MM.1S (cell line): ENCODE data around the gene QPCTL.

Experiments used
- DNase-seq: peaks from one replicate; pipeline ENCODE4 v3.0.0-alpha.2; 2015
- H2AFZ ChIP-seq: fragments of 300-600 bp; sonication (generic); 2 replicates; pipeline ENCODE4 v1.6.0; 2016; ENCODE audit warnings: antibody characterized with exemption, low read length
- H3F3A ChIP-seq: fragments of 300-600 bp; sonication (generic); 2 replicates; pipeline ENCODE4 v1.6.1; 2016; ENCODE audit warnings: mild to moderate bottlenecking, antibody characterized with exemption, low read length, moderate library complexity, mixed read lengths; ENCODE audit not compliant: insufficient read depth
- H3K27ac ChIP-seq: fragments of 300-600 bp; sonication (generic); 2 replicates; pipeline ENCODE4 v1.5.1; 2016; ENCODE audit warnings: mild to moderate bottlenecking, low read length
- H3K27me3 ChIP-seq: fragments of 300-600 bp; sonication (generic); replicated peaks from 2 replicates; pipeline ENCODE4 v1.6.0; 2016; ENCODE audit warnings: low read length; ENCODE audit not compliant: insufficient read depth
- H3K36me3 ChIP-seq: fragments of 300-600 bp; sonication (generic); replicated peaks from 2 replicates; pipeline ENCODE4 v1.6.1; 2016; ENCODE audit warnings: mild to moderate bottlenecking, low read length, mixed read lengths; ENCODE audit not compliant: insufficient read depth
- H3K4me1 ChIP-seq: fragments of 300-600 bp; sonication (generic); 2 replicates; pipeline ENCODE4 v1.6.1; 2016; ENCODE audit warnings: low read length, mixed read lengths
- H3K4me2 ChIP-seq: fragments of 300-600 bp; sonication (generic); 2 replicates; pipeline ENCODE4 v1.6.0; 2016; ENCODE audit warnings: low read depth, low read length
- H3K4me3 ChIP-seq: fragments of 300-600 bp; sonication (generic); 2 replicates; pipeline ENCODE4 v1.5.1; 2016; ENCODE audit warnings: low read length, mixed read lengths
- H3K79me2 ChIP-seq: fragments of 300-600 bp; sonication (generic); 2 replicates; pipeline ENCODE4 v1.6.1; 2016; ENCODE audit warnings: mixed run types, low read length, mixed read lengths
- H3K9ac ChIP-seq: fragments of 300-600 bp; sonication (generic); 2 replicates; pipeline ENCODE4 v1.6.1; 2016; ENCODE audit warnings: low read length, mixed read lengths
- H3K9me2 ChIP-seq: fragments of 300-600 bp; sonication (generic); replicated peaks from 2 replicates; pipeline ENCODE4 v1.6.1; 2016; ENCODE audit warnings: mild to moderate bottlenecking, low read length, mixed read lengths; ENCODE audit not compliant: insufficient read depth
- H3K9me3 ChIP-seq: fragments of 300-600 bp; sonication (generic); replicated peaks from 2 replicates; pipeline ENCODE4 v1.6.1; 2016; ENCODE audit warnings: mild to moderate bottlenecking, low read length, mixed read lengths; ENCODE audit not compliant: insufficient read depth
- H4K20me1 ChIP-seq: fragments of 300-600 bp; sonication (generic); 2 replicates; pipeline ENCODE4 v1.6.1; 2016; ENCODE audit warnings: mild to moderate bottlenecking, low read length, moderate library complexity, mixed read lengths; ENCODE audit not compliant: insufficient read depth
- EZH2 ChIP-seq: fragments of 300-600 bp; sonication (generic); optimal IDR thresholded peaks from 2 replicates; pipeline ENCODE3; 2017; ENCODE audit warnings: low read depth, mild to moderate bottlenecking, antibody characterized with exemption, low read length, mixed read lengths
- EZH2phosphoT487 ChIP-seq: fragments of 300-600 bp; sonication (generic); IDR thresholded peaks from 2 replicates; pipeline ENCODE4 v1.6.1; 2018; ENCODE audit warnings: antibody characterized with exemption, low read length
- TF ChIP-seq, protein P1 (sequence below): fragments of 300-600 bp; sonication (generic); IDR thresholded peaks from 2 replicates; pipeline ENCODE4 v1.5.1; 2016; ENCODE audit warnings: antibody characterized with exemption, low read length, mixed read lengths

Gene QPCTL

DNA sequence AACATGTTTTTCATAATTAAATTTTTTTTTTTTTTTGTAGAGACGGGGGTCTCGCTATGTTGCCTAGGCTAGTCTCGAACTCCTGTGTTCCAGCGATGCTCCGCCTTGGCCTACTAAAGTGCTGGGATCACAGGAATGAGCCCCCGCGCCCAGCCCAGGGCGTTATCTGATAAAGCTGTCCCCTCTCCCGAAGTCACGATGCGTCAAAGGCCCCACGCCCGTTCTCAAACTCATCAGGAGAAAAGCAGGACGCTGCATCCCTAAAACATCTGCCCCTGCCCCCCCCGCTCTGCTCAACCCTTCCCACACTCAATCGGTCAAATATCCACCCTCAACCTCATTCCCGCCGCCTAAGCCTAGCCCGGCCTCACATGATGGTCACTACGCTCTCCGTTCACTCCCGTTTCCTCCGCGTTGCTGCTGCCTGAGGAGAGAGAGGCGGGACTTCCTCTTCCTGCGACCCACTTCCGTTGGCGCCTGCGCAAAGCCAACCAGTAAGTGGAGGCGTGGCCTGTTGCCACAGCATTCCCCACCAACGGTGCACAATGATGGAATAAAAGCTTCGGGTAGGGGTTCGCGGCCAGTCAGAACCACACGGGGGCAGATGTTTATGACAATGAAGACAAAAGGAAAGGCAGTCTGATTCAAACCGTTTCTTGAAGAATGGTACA lies 815 bp upstream of the QPCTL start, which contains the start of gene SNRPD2:
Gene SNRPD2 (minus strand): TSS at position 438 of the 671 bp plus-strand sequence. CDS start 65 bp downstream, at position 373.
- no peaks in the 10 kb centered on the region for H3K27me3 ChIP-seq
- H3K4me3 ChIP-seq: peak within 1 kb of the TSS; percentile 85
- peak within 1 kb of the TSS; percentile 91 for H3K9ac ChIP-seq
- TF ChIP-seq EZH2phosphoT487 (no peak), EZH2 (no peak)
- TF ChIP-seq, protein P1, sequence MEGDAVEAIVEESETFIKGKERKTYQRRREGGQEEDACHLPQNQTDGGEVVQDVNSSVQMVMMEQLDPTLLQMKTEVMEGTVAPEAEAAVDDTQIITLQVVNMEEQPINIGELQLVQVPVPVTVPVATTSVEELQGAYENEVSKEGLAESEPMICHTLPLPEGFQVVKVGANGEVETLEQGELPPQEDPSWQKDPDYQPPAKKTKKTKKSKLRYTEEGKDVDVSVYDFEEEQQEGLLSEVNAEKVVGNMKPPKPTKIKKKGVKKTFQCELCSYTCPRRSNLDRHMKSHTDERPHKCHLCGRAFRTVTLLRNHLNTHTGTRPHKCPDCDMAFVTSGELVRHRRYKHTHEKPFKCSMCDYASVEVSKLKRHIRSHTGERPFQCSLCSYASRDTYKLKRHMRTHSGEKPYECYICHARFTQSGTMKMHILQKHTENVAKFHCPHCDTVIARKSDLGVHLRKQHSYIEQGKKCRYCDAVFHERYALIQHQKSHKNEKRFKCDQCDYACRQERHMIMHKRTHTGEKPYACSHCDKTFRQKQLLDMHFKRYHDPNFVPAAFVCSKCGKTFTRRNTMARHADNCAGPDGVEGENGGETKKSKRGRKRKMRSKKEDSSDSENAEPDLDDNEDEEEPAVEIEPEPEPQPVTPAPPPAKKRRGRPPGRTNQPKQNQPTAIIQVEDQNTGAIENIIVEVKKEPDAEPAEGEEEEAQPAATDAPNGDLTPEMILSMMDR: no peak
- H3K79me2 ChIP-seq: peaks cover 43% of the 10 kb centered on the region
- H3K36me3 ChIP-seq: 0 out of 2 replicates have a peak, but pooled peaks cover 9% of the 10 kb centered on the region
- peak within 1 kb of the TSS; percentile 91 for H2AFZ ChIP-seq
- 0 out of 2 replicates have a peak, but pooled peaks cover 10% of the 10 kb centered on the region for H3K4me1 ChIP-seq
- H3K9me3 ChIP-seq: no peaks in the 10 kb centered on the region
- H3K4me2 ChIP-seq: peak within 1 kb of the TSS; percentile 57
- DNase-seq: peak; percentile 93
- peak within 1 kb of the TSS; percentile 88 for H3K27ac ChIP-seq
- H4K20me1 ChIP-seq: no peaks in the 10 kb centered on the region
- H3K9me2 ChIP-seq: no peaks in the 10 kb centered on the region
- no peaks in the 10 kb centered on the region for H3F3A ChIP-seq

DNA sequence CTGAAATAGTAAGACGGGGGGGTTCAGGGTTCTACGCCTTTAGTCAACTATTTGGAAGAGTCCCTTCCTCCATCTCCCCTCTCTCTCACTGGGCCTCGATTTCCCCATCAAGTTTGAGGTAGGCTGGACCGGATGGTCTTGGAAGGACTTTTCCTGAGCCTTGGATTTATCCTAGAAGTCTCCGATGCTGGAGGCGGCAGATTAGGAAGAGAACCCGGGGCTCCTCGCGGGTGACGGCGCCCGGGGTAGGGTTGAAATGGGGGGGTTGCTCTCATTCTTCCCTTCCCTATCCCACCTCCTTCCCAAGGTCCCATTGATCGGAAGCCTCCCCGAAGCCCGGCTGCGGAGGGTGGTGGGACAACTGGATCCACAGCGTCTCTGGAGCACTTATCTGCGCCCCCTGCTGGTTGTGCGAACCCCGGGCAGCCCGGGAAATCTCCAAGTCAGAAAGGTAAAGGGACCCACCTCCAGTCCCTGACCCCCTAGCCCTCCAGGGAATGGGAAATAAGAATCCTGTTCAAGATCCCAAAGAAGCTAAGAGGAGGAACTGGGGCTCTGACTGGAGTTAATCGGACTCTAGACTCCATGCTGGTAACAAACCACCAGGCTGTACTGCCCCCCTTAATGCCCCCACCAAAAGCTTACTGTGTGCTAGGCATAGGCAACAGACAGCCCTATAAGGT lies 781 bp downstream of the QPCTL start:
- peak; percentile 75 for DNase-seq

DNA sequence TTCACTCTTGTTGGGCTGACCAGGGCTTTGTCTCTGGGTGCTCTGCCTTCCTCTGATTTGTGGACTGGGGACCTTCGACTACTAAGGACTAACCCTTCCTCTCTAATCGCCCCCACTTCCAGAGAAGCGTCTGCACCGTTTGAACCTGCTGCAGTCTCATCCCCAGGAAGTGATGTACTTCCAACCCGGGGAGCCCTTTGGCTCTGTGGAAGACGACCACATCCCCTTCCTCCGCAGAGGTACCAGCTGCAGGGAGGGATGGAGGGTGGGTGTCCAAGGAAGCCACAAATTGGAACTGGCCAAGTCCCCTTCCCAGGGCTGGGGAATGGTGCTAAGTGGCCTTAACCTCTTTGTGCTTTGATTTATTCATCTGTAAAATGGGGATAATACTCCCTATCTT lies 9.2 kb downstream of the QPCTL start:
- Histone ChIP-seq H3K27me3 (no peaks in the 10 kb centered on the region), H3K9me2 (no peaks in the 10 kb centered on the region), H3K4me1 (peaks cover 5% of the 10 kb centered on the region; the same call in 1 of the 2 replicates), H2AFZ (no peak overlapping the region), H3K27ac (no peak overlapping the region), H3K36me3 (no peaks in the 10 kb centered on the region), H3K4me2 (no peak overlapping the region), H3F3A (peaks cover 29% of the 10 kb centered on the region), H3K9me3 (no peaks in the 10 kb centered on the region), H3K4me3 (no peak overlapping the region), H3K79me2 (no peaks in the 10 kb centered on the region), H4K20me1 (no peaks in the 10 kb centered on the region), H3K9ac (no peak overlapping the region)
- TF ChIP-seq EZH2 (no peak), EZH2phosphoT487 (no peak)
- TF ChIP-seq, protein P1: no peak
- DNase-seq: no peak

More for the DNA sequence above, 781 bp downstream of the QPCTL start:
- no peaks in the 10 kb centered on the region for H3K27me3 ChIP-seq
- H3K79me2 ChIP-seq: peaks cover 39% of the 10 kb centered on the region
- 0 out of 2 replicates have a peak, but pooled peaks cover 10% of the 10 kb centered on the region for H3K4me1 ChIP-seq
- H3K27ac ChIP-seq: peak overlapping the region; percentile 88
- H3K9ac ChIP-seq: peak overlapping the region; percentile 91
- no peak for TF ChIP-seq EZH2
- TF ChIP-seq, protein P1: peak; percentile 96
- peak overlapping the region; percentile 48 for H2AFZ ChIP-seq
- peak overlapping the region; percentile 85 for H3K4me3 ChIP-seq
- H3K9me3 ChIP-seq: no peaks in the 10 kb centered on the region
- H3K9me2 ChIP-seq: no peaks in the 10 kb centered on the region
- H3F3A ChIP-seq: no peaks in the 10 kb centered on the region
- peak overlapping the region; percentile 57 for H3K4me2 ChIP-seq
- H4K20me1 ChIP-seq: no peaks in the 10 kb centered on the region
- H3K36me3 ChIP-seq: 0 out of 2 replicates have a peak, but pooled peaks cover 3% of the 10 kb centered on the region
